ENCODE results near the gene TEX12.
"Not testable (repeated sequence)": the region's sequence is repeated elsewhere in the genome, so short reads cannot be mapped to it uniquely, and the experiment has no call there.

Gene TEX12

GRCh38 chr11:112179601-112180000 is 12.4 kb downstream of the TEX12 start:
- H4K20me1 ChIP-seq (ENCODE audit: insufficient read depth), result no peaks in the 10 kb centered on the region
- H3K9ac ChIP-seq, result no peak overlapping the region
- no peak overlapping the region for H3K27ac ChIP-seq
- no peaks in the 10 kb centered on the region for H3K36me3 ChIP-seq (ENCODE audit: insufficient read depth)
- no peak for TF ChIP-seq CTCF (conservative IDR thresholded peaks at IDR 0.05; ENCODE audit: low read depth, low read length)
- no peak overlapping the region for H2AFZ ChIP-seq (ENCODE audit: low read depth)
- H3K27me3 ChIP-seq (ENCODE audit: insufficient read depth, low read depth), result no peaks in the 10 kb centered on the region
- no peak overlapping the region for H3K4me3 ChIP-seq (IDR thresholded peaks at IDR 0.05; ENCODE audit: insufficient read depth, low read depth, low read length)
- H3K4me1 ChIP-seq (ENCODE audit: low read depth, poor library complexity, severe bottlenecking), result no peaks in the 10 kb centered on the region
- H3K79me2 ChIP-seq (ENCODE audit: insufficient read depth, low read depth), result no peaks in the 10 kb centered on the region
- no peak overlapping the region for H3K4me2 ChIP-seq

- H4K20me1 ChIP-seq (ENCODE audit: insufficient read depth), result no peaks in the 10 kb centered on the region
- H3K27ac ChIP-seq, result no peak overlapping the region
- H3K9ac ChIP-seq, result no peak overlapping the region
- no peak overlapping the region for H3K4me3 ChIP-seq (IDR thresholded peaks at IDR 0.05; ENCODE audit: insufficient read depth, low read depth, low read length)
- H3K4me2 ChIP-seq, result no peak overlapping the region
- no peaks in the 10 kb centered on the region for H3K79me2 ChIP-seq (ENCODE audit: insufficient read depth, low read depth)
- H3K4me1 ChIP-seq (ENCODE audit: low read depth, poor library complexity, severe bottlenecking), result no peaks in the 10 kb centered on the region
- no peak overlapping the region for H2AFZ ChIP-seq (ENCODE audit: low read depth)
- H3K36me3 ChIP-seq (ENCODE audit: insufficient read depth), result no peaks in the 10 kb centered on the region
- no peak for TF ChIP-seq CTCF (conservative IDR thresholded peaks at IDR 0.05; ENCODE audit: low read depth, low read length)
- no peaks in the 10 kb centered on the region for H3K27me3 ChIP-seq (ENCODE audit: insufficient read depth, low read depth)
Observed at GRCh38 chr11:112182867-112183266, 15.7 kb downstream of the TEX12 start.

- no peak overlapping the region for H3K4me3 ChIP-seq (IDR thresholded peaks at IDR 0.05; ENCODE audit: insufficient read depth, low read depth, low read length)
- H3K4me1 ChIP-seq (ENCODE audit: low read depth, poor library complexity, severe bottlenecking), result no peaks in the 10 kb centered on the region
- H2AFZ ChIP-seq (ENCODE audit: low read depth), result no peak overlapping the region
- no peaks in the 10 kb centered on the region for H3K27me3 ChIP-seq (ENCODE audit: insufficient read depth, low read depth)
- H3K4me2 ChIP-seq, result no peak overlapping the region
- H4K20me1 ChIP-seq (ENCODE audit: insufficient read depth), result no peaks in the 10 kb centered on the region
- H3K79me2 ChIP-seq (ENCODE audit: insufficient read depth, low read depth), result no peaks in the 10 kb centered on the region
- no peaks in the 10 kb centered on the region for H3K36me3 ChIP-seq (ENCODE audit: insufficient read depth)
- H3K9ac ChIP-seq, result no peak overlapping the region
- TF ChIP-seq CTCF (conservative IDR thresholded peaks at IDR 0.05; ENCODE audit: low read depth, low read length), result no peak
- H3K27ac ChIP-seq, result no peak overlapping the region
Observed at GRCh38 chr11:112185883-112186282, 18.7 kb downstream of the TEX12 start.

GRCh38 chr11:112186304-112186703 is 19.1 kb downstream of the TEX12 start:
- H4K20me1 ChIP-seq (ENCODE audit: insufficient read depth), result no peaks in the 10 kb centered on the region
- no peaks in the 10 kb centered on the region for H3K27me3 ChIP-seq (ENCODE audit: insufficient read depth, low read depth)
- no peak for TF ChIP-seq CTCF (conservative IDR thresholded peaks at IDR 0.05; ENCODE audit: low read depth, low read length)

GRCh38 chr11:112195113-112195512 is 27.9 kb downstream of the TEX12 start:
- H3K4me2 ChIP-seq; H3K79me2 ChIP-seq (ENCODE audit: insufficient read depth, low read depth); H3K9ac ChIP-seq; H4K20me1 ChIP-seq (ENCODE audit: insufficient read depth); H3K27me3 ChIP-seq (ENCODE audit: insufficient read depth, low read depth); H3K36me3 ChIP-seq (ENCODE audit: insufficient read depth); H3K4me3 ChIP-seq (IDR thresholded peaks at IDR 0.05; ENCODE audit: insufficient read depth, low read depth, low read length); H3K4me1 ChIP-seq (ENCODE audit: low read depth, poor library complexity, severe bottlenecking); H3K27ac ChIP-seq; H2AFZ ChIP-seq (ENCODE audit: low read depth): not testable (repeated sequence)

More at GRCh38 chr11:112186304-112186703, 19.1 kb downstream of the TEX12 start:
- no peaks in the 10 kb centered on the region for H3K36me3 ChIP-seq (ENCODE audit: insufficient read depth)
- H3K4me2 ChIP-seq, result no peak overlapping the region
- no peak overlapping the region for H2AFZ ChIP-seq (ENCODE audit: low read depth)
- H3K4me1 ChIP-seq (ENCODE audit: low read depth, poor library complexity, severe bottlenecking), result no peaks in the 10 kb centered on the region
- no peak overlapping the region for H3K9ac ChIP-seq
- H3K79me2 ChIP-seq (ENCODE audit: insufficient read depth, low read depth), result no peaks in the 10 kb centered on the region
- H3K27ac ChIP-seq, result no peak overlapping the region
- H3K4me3 ChIP-seq (IDR thresholded peaks at IDR 0.05; ENCODE audit: insufficient read depth, low read depth, low read length), result no peak overlapping the region
